IMR-90 (cell line): ENCODE data around the gene PIGH. TPM values are rescaled to one million over a fixed set of nuclear protein-coding genes. Genes with fewer than 3 reads are reported as not detected.

Source experiments
- ATAC-seq: fragments of 200-7000 bp; cut with Tn5 transposase; 2 replicates; pipeline ENCODE4 v1.9.1; 2020; ENCODE audit warnings: low read depth, mild to moderate bottlenecking, moderate library complexity
- BruUV-seq: library from RNA; stranded (reverse); fragments of 400-500 nt; replicated peaks from 2 replicates; lab custom pipeline; 2021; lab: Mats Ljungman, UMichigan
- CTCF ChIA-PET: fragments of 300-600 bp; formaldehyde crosslinking; extraction: SDS; loops from one replicate; lab custom pipeline; 2021; ENCODE audit warnings: antibody characterized with exemption; lab: Yijun Ruan, JAX
- POLR2A ChIA-PET: fragments of 300-600 bp; sonication (Branson Sonifier 250); formaldehyde crosslinking; loops from one replicate; lab custom pipeline; 2022; ENCODE audit warnings: antibody characterized with exemption; ENCODE audit not compliant: unreplicated experiment; lab: Charles Lee
- DNase-seq: peaks from one replicate; pipeline ENCODE4 v3.0.0; 2013
- H2AFZ ChIP-seq: replicated peaks from 2 replicates; pipeline ENCODE3; 2013; ENCODE audit warnings: low read length, mild to moderate bottlenecking; ENCODE audit not compliant: poor library complexity
- H2AK5ac ChIP-seq: 2 replicates; pipeline ENCODE4 v1.6.1; 2013; ENCODE audit warnings: low read depth, low read length, inconsistent platforms
- H2AK9ac ChIP-seq: replicated peaks from 2 replicates; pipeline ENCODE3; 2013; ENCODE audit warnings: mild to moderate bottlenecking, low read depth, low read length, moderate library complexity; ENCODE audit not compliant: poor library complexity
- H2BK120ac ChIP-seq: 2 replicates; pipeline ENCODE4 v1.6.1; 2013; ENCODE audit warnings: low read depth, low read length, inconsistent platforms
- H2BK15ac ChIP-seq: 3 replicates; pipeline ENCODE4 v1.6.1; 2013; ENCODE audit warnings: low read depth, low read length, inconsistent platforms
- H2BK20ac ChIP-seq: 2 replicates; pipeline ENCODE4 v1.6.1; 2013; ENCODE audit warnings: low read depth, mild to moderate bottlenecking, inconsistent platforms, low read length, moderate library complexity
- H2BK5ac ChIP-seq: 2 replicates; pipeline ENCODE4 v1.6.1; 2013; ENCODE audit warnings: mild to moderate bottlenecking, low read depth, low read length, inconsistent platforms; ENCODE audit not compliant: poor library complexity, severe bottlenecking
- H3K14ac ChIP-seq: replicated peaks from 2 replicates; pipeline ENCODE4 v1.6.1; 2013; ENCODE audit warnings: low read depth, low read length, inconsistent platforms
- H3K18ac ChIP-seq: 2 replicates; pipeline ENCODE4 v1.6.1; 2013; ENCODE audit warnings: low read depth, low read length, control low read depth
- H3K23ac ChIP-seq: 2 replicates; pipeline ENCODE4 v1.6.1; 2013; ENCODE audit warnings: low read depth, low read length, inconsistent platforms
- H3K27ac ChIP-seq: 2 replicates; pipeline ENCODE4 v1.5.1; 2013; ENCODE audit warnings: mild to moderate bottlenecking, control low read depth, low read length; ENCODE audit not compliant: insufficient read depth
- H3K27me3 ChIP-seq: 2 replicates; pipeline ENCODE4 v1.6.1; 2013; ENCODE audit warnings: low read length; ENCODE audit not compliant: control insufficient read depth, insufficient read depth
- H3K36me3 ChIP-seq: 2 replicates; pipeline ENCODE4 v1.6.1; 2013; ENCODE audit warnings: low read length, mixed read lengths; ENCODE audit not compliant: control insufficient read depth, insufficient read depth
- H3K4ac ChIP-seq: 2 replicates; pipeline ENCODE4 v1.6.1; 2013; ENCODE audit warnings: low read depth, low read length, inconsistent platforms
- H3K4me1 ChIP-seq: 2 replicates; pipeline ENCODE4 v1.6.1; 2013; ENCODE audit warnings: low read length, mixed read lengths; ENCODE audit not compliant: control insufficient read depth, insufficient read depth
- H3K4me2 ChIP-seq: 2 replicates; pipeline ENCODE4 v1.6.1; 2013; ENCODE audit warnings: low read depth, mild to moderate bottlenecking, control low read depth, low read length, moderate library complexity
- H3K4me3 ChIP-seq: 2 replicates; pipeline ENCODE4 v1.5.1; 2013; ENCODE audit warnings: low read depth, mild to moderate bottlenecking, control low read depth, low read length, moderate library complexity; ENCODE audit not compliant: insufficient read depth
- H3K56ac ChIP-seq: 2 replicates; pipeline ENCODE4 v1.6.1; 2013; ENCODE audit warnings: low read length, inconsistent platforms; ENCODE audit not compliant: insufficient read depth; ENCODE audit errors: extremely low read depth
- H3K79me1 ChIP-seq, 2 experiments: 2 replicates each; pipeline ENCODE4 v1.6.1; 2013; ENCODE audit warnings: low read length in 2 of 2, inconsistent platforms in 1 of 2, low read depth in 1 of 2
- H3K9ac ChIP-seq: 2 replicates; pipeline ENCODE4 v1.6.1; 2013; ENCODE audit warnings: low read depth, low read length, control low read depth
- H3K9me1 ChIP-seq: 2 replicates; pipeline ENCODE4 v1.6.1; 2013; ENCODE audit warnings: low read length, inconsistent platforms; ENCODE audit not compliant: insufficient read depth
- H3K9me3 ChIP-seq: 2 replicates; pipeline ENCODE4 v1.6.1; 2013; ENCODE audit warnings: low read length; ENCODE audit not compliant: control insufficient read depth, insufficient read depth
- H4K20me1 ChIP-seq: 2 replicates; pipeline ENCODE4 v1.6.1; 2013; ENCODE audit warnings: low read length, inconsistent platforms; ENCODE audit not compliant: insufficient read depth
- H4K5ac ChIP-seq: 2 replicates; pipeline ENCODE4 v1.6.1; 2013; ENCODE audit warnings: mild to moderate bottlenecking, low read depth, low read length, control low read depth
- H4K8ac ChIP-seq, 2 experiments: 2 replicates each; pipeline ENCODE4 v1.6.1; 2013; ENCODE audit warnings: low read depth in 2 of 2, low read length in 2 of 2, control low read depth in 1 of 2, inconsistent platforms in 1 of 2
- H4K91ac ChIP-seq: 2 replicates; pipeline ENCODE4 v1.6.1; 2013; ENCODE audit warnings: low read depth, low read length, inconsistent platforms; ENCODE audit not compliant: insufficient read depth
- BHLHE40 ChIP-seq: fragments of 150-350 bp; IDR thresholded peaks from 2 replicates; pipeline ENCODE4 v1.6.1; 2016; ENCODE audit warnings: mild to moderate bottlenecking, low read depth, low read length
- CEBPB ChIP-seq: IDR thresholded peaks from 2 replicates; pipeline ENCODE4 v1.6.1; 2012; ENCODE audit warnings: low read depth, low read length, improper control_type of control experiment
- CHD1 ChIP-seq: IDR thresholded peaks from 2 replicates; pipeline ENCODE4 v1.6.1; 2012; ENCODE audit warnings: low read depth, low read length, improper control_type of control experiment
- ELK1 ChIP-seq: fragments of 150-350 bp; IDR thresholded peaks from 2 replicates; pipeline ENCODE4 v1.6.1; 2016; ENCODE audit warnings: low read depth, mild to moderate bottlenecking, low read length, moderate library complexity, borderline replicate concordance
- FOS ChIP-seq: fragments of 150-350 bp; IDR thresholded peaks from 2 replicates; pipeline ENCODE4 v1.6.1; 2016; ENCODE audit warnings: low read depth, low read length
- MAFK ChIP-seq: IDR thresholded peaks from 2 replicates; pipeline ENCODE4 v1.6.1; 2012; ENCODE audit warnings: low read depth, low read length, improper control_type of control experiment
- MAZ ChIP-seq: IDR thresholded peaks from 2 replicates; pipeline ENCODE4 v1.6.1; 2012; ENCODE audit warnings: low read depth, mild to moderate bottlenecking, low read length, improper control_type of control experiment, moderate library complexity, borderline replicate concordance
- MXI1 ChIP-seq: IDR thresholded peaks from 2 replicates; pipeline ENCODE4 v1.6.1; 2012; ENCODE audit warnings: low read depth, mild to moderate bottlenecking, low read length, moderate library complexity, borderline replicate concordance
- NFE2L2 ChIP-seq: fragments of 150-350 bp; IDR thresholded peaks from 2 replicates; pipeline ENCODE4 v1.6.1; 2016; ENCODE audit warnings: low read depth, mild to moderate bottlenecking, low read length
- POLR2A ChIP-seq: IDR thresholded peaks from 2 replicates; pipeline ENCODE4 v1.6.1; 2012; ENCODE audit warnings: mild to moderate bottlenecking, low read depth, low read length
- RAD21 ChIP-seq: IDR thresholded peaks from 2 replicates; pipeline ENCODE4 v1.6.1; 2012; ENCODE audit warnings: low read length, improper control_type of control experiment
- RCOR1 ChIP-seq: IDR thresholded peaks from 2 replicates; pipeline ENCODE4 v1.6.1; 2012; ENCODE audit warnings: mild to moderate bottlenecking, low read length, improper control_type of control experiment; ENCODE audit not compliant: insufficient replicate concordance
- RFX5 ChIP-seq: IDR thresholded peaks from 2 replicates; pipeline ENCODE4 v1.8.0; 2012; ENCODE audit warnings: low read depth, mild to moderate bottlenecking, low read length, moderate library complexity
- WGBS, 2 experiments: methylation state at CpG; one replicate each; pipeline versions ENCODE4 v1.1.5 to v1.1.7; 2013; ENCODE audit warnings: missing lambda C conversion rate in 2 of 2; ENCODE audit not compliant: insufficient read length in 1 of 2; ENCODE audit errors: extremely low coverage in 2 of 2; 5-methylcytosine and 5-hydroxymethylcytosine counted together
- dilution Hi-C: fragments of 300-500 bp; cut with HindIII; formaldehyde crosslinking; loops from one replicate; pipeline ENCODE4 v1.14.3; 2018; ENCODE audit warnings: low sequenced_read_pairs; ENCODE audit not compliant: unreplicated experiment
- in situ Hi-C: fragments of 300-500 bp; cut with MboI; formaldehyde crosslinking; loops from 3 replicates; pipeline ENCODE4 v1.14.3; 2019; ENCODE audit warnings: low sequenced_read_pairs, inconsistent platforms, mixed read lengths
- intact Hi-C: fragments of 100-400 bp; cut with micrococcal nuclease; formaldehyde crosslinking; loops from 2 replicates; pipeline ENCODE4 v1.10.0; 2022
- polyA plus RNA-seq, 3 experiments: library from polyadenylated mRNA; depleted of rRNA; stranded (reverse); fragments of >200 nt; gene quantifications; 2 replicates each; pipeline ENCODE4 v1.2.3, GENCODE V29; 2012; ENCODE audit warnings: low replicate concordance in 1 of 3
- total RNA-seq: library from RNA; depleted of rRNA; stranded (reverse); fragments of >200 nt; gene quantifications from 2 replicates; pipeline ENCODE4 v1.2.3, GENCODE V29; 2012
- TF ChIP-seq, protein P1 (sequence below): conservative IDR thresholded peaks from 2 replicates; pipeline ENCODE4 v1.5.1; 2012; ENCODE audit warnings: mild to moderate bottlenecking, low read depth, low read length, improper control_type of control experiment
- TF ChIP-seq, protein P2 (sequence below): fragments of 150-350 bp; IDR thresholded peaks from 2 replicates; pipeline ENCODE4 v1.6.1; 2017; ENCODE audit warnings: mild to moderate bottlenecking, antibody characterized with exemption, low read length, low read depth

PIGH gene
- total and polyA plus RNA-seq, 2 of the 4 experiments (the other 2 are of a cell fraction): 7.9 to 13.5 TPM

DNA sequence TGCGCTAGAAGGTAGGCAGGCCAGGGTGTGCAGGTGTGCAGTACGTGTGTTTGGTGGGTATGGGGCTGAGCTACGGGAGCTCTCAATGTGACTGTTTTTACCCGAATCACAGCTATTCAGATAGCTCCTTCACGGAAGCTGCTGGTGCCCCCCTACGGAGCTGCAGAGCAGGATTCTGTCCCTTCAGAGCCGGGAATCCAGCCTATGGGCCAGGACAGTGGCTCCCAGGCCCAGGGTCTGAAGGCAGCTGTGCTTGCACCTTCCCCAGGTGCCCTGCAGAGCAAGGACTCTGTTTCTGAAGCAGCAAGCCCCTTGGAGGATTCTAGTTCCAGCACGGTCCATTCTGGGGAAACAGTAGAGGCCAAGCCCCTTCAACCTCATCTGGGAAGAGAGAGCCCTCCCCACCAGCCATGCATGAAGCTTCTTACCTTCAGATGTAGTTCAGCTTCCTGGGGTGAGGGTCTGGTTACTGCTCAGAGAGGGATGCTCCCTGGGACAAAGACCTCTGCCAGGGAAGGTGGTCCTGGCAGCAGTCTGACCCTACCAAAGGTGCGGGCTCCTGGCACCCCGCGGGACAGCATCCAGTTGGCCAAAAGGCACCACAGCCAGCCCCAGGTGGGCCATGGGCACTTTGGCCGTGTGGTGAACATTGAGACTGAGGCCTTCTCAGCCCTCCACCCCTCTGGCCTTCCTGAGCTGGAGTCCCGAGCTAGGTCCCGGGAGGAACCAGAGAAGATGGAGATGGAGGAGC is 37.9 kb downstream of the PIGH start:
- no peak overlapping the region for H3K23ac ChIP-seq
- no peak overlapping the region for H2AK9ac ChIP-seq
- dilution Hi-C loops: no loop called here
- H4K5ac ChIP-seq: no peak overlapping the region
- BruUV-seq: no TSS peak
- H2BK5ac ChIP-seq: no peak overlapping the region
- in situ Hi-C loops: no loop called here
- ATAC-seq (no peak), DNase-seq (no peak)
- POLR2A ChIA-PET: no interaction called here
- H3K9ac ChIP-seq: no peak overlapping the region
- WGBS, 2 experiments: 70% methylated on average over 2 of the region's 14 CpGs; no CpG with 5 or more reads in 1 of the 2 experiments
- H3K4me1 ChIP-seq: no peaks in the 10 kb centered on the region
- H3K27me3 ChIP-seq: peaks cover 4% of the 10 kb centered on the region; the same call in 1 of the 2 replicates
- no peak overlapping the region for H4K91ac ChIP-seq
- H2BK20ac ChIP-seq: no peak overlapping the region
- no peaks in the 10 kb centered on the region for H3K79me1 ChIP-seq
- no peak overlapping the region for H3K14ac ChIP-seq
- no peaks in the 10 kb centered on the region for H3K36me3 ChIP-seq
- H3K9me1 ChIP-seq: no peaks in the 10 kb centered on the region
- no peaks in the 10 kb centered on the region for H3K9me3 ChIP-seq
- no peak overlapping the region for H2AK5ac ChIP-seq
- H3K4me3 ChIP-seq: no peak overlapping the region
- H3K4me2 ChIP-seq: no peak overlapping the region
- CTCF ChIA-PET: interaction anchor here (0.9 kb wide), 1 partner anchor 9 kb away, joined by 4 read pairs; no protein-coding TSS in a partner anchor
- H2BK15ac ChIP-seq: no peak overlapping the region
- no peak overlapping the region for H3K56ac ChIP-seq
- H4K20me1 ChIP-seq: no peaks in the 10 kb centered on the region
- H4K8ac ChIP-seq: no peak overlapping the region
- H3K4ac ChIP-seq: no peak overlapping the region
- H3K27ac ChIP-seq: no peak overlapping the region
- H2AFZ ChIP-seq: no peak overlapping the region
- H2BK120ac ChIP-seq: no peak overlapping the region
- no peak overlapping the region for H3K18ac ChIP-seq
- intact Hi-C loops: no loop called here
- TF ChIP-seq NFE2L2 (no peak), ELK1 (no peak), RCOR1 (no peak), FOS (no peak), MAZ (no peak), CEBPB (no peak), MXI1 (no peak), CHD1 (no peak), RFX5 (no peak), BHLHE40 (no peak), RAD21 (no peak), POLR2A (no peak), MAFK (no peak)
- TF ChIP-seq, protein P1, sequence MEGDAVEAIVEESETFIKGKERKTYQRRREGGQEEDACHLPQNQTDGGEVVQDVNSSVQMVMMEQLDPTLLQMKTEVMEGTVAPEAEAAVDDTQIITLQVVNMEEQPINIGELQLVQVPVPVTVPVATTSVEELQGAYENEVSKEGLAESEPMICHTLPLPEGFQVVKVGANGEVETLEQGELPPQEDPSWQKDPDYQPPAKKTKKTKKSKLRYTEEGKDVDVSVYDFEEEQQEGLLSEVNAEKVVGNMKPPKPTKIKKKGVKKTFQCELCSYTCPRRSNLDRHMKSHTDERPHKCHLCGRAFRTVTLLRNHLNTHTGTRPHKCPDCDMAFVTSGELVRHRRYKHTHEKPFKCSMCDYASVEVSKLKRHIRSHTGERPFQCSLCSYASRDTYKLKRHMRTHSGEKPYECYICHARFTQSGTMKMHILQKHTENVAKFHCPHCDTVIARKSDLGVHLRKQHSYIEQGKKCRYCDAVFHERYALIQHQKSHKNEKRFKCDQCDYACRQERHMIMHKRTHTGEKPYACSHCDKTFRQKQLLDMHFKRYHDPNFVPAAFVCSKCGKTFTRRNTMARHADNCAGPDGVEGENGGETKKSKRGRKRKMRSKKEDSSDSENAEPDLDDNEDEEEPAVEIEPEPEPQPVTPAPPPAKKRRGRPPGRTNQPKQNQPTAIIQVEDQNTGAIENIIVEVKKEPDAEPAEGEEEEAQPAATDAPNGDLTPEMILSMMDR: no peak
- TF ChIP-seq, protein P2, sequence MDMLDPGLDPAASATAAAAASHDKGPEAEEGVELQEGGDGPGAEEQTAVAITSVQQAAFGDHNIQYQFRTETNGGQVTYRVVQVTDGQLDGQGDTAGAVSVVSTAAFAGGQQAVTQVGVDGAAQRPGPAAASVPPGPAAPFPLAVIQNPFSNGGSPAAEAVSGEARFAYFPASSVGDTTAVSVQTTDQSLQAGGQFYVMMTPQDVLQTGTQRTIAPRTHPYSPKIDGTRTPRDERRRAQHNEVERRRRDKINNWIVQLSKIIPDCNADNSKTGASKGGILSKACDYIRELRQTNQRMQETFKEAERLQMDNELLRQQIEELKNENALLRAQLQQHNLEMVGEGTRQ: no peak
